ENCODE measurements around the gene TM7SF3.

GRCh38 chr12:27060740-27061139, 46.6 kb upstream of the TM7SF3 start:
- TF ChIP-seq CTCF (conservative IDR thresholded peaks at IDR 0.05 in 1 of 2, IDR thresholded peaks at IDR 0.05 in 1 of 2; ENCODE audit: low read depth in 1 of 2, low read length in 2 of 2): no peak
- no peak for TF ChIP-seq EZH2 (IDR thresholded peaks at IDR 0.05; ENCODE audit: low read length, missing control alignments)

All from fibroblast of lung (primary cell).